Keratinocyte (primary cell): ENCODE measurements around the gene LCN2. TPM values are rescaled to one million over a fixed set of nuclear protein-coding genes. Genes with fewer than 3 reads are reported as not detected.

Experiments
- DNase-seq: peaks from one replicate; pipeline ENCODE4 v3.0.0-alpha.2; 2011; ENCODE audit warnings: low read depth, missing footprints, low spot score
- FAIRE-seq: peaks from 2 replicates; lab custom pipeline; 2011; peaks lifted over from hg19 to GRCh38; lab: Jason Lieb, UNC
- H2AFZ ChIP-seq: 2 replicates; pipeline ENCODE4 v1.6.0; 2012; ENCODE audit warnings: low read length, control low read depth, inconsistent platforms; ENCODE audit not compliant: control insufficient read depth
- H3K27ac ChIP-seq: 2 replicates; pipeline ENCODE4 v1.5.1; 2011; ENCODE audit warnings: low read length; ENCODE audit not compliant: control insufficient read depth, insufficient read depth
- H3K27me3 ChIP-seq: 3 replicates; pipeline ENCODE4 v1.6.0; 2011; ENCODE audit warnings: low read length; ENCODE audit not compliant: control insufficient read depth, insufficient read depth; ENCODE audit errors: extremely low read depth
- H3K36me3 ChIP-seq, 2 experiments: 2 replicates in 1 of 2; 3 replicates in 1 of 2; pipeline ENCODE4 v1.5.1; 2011; ENCODE audit warnings: low read length in 2 of 2, mild to moderate bottlenecking in 1 of 2; ENCODE audit not compliant: control insufficient read depth in 2 of 2, insufficient read depth in 2 of 2; ENCODE audit errors: extremely low read depth in 1 of 2
- H3K4me1 ChIP-seq: 3 replicates; pipeline ENCODE4 v1.5.1; 2011; ENCODE audit warnings: low read length; ENCODE audit not compliant: control insufficient read depth, insufficient read depth; ENCODE audit errors: extremely low read depth
- H3K4me2 ChIP-seq: 3 replicates; pipeline ENCODE4 v1.6.0; 2011; ENCODE audit warnings: low read depth, low read length; ENCODE audit not compliant: control insufficient read depth, insufficient read depth; ENCODE audit errors: extremely low read depth
- H3K4me3 ChIP-seq, 3 experiments: fragments of 200-600 bp in 1 of 3; sonication (generic) in 1 of 3; 2 replicates in 2 of 3; 3 replicates in 1 of 3; pipeline ENCODE4 v1.5.1; 2011 to 2016; ENCODE audit warnings: low read length in 3 of 3, mild to moderate bottlenecking in 3 of 3, control low read depth in 2 of 3, inconsistent platforms in 1 of 3, low read depth in 1 of 3, mixed read lengths in 1 of 3, mixed run types in 1 of 3, moderate library complexity in 1 of 3; ENCODE audit not compliant: control insufficient read depth in 2 of 3, insufficient read depth in 2 of 3; ENCODE audit errors: extremely low read depth in 1 of 3
- H3K79me2 ChIP-seq: 2 replicates; pipeline ENCODE4 v1.6.0; 2012; ENCODE audit warnings: low read length; ENCODE audit not compliant: control insufficient read depth, insufficient read depth
- H3K9ac ChIP-seq: 3 replicates; pipeline ENCODE4 v1.6.0; 2011; ENCODE audit warnings: low read length; ENCODE audit not compliant: control insufficient read depth, insufficient read depth; ENCODE audit errors: extremely low read depth
- H3K9me1 ChIP-seq: 3 replicates; pipeline ENCODE4 v1.6.0; 2011; ENCODE audit warnings: low read length; ENCODE audit not compliant: control insufficient read depth, insufficient read depth; ENCODE audit errors: extremely low read depth
- H3K9me3 ChIP-seq: 2 replicates; pipeline ENCODE4 v1.5.1; 2012; ENCODE audit warnings: low read depth, low read length; ENCODE audit not compliant: control insufficient read depth
- H4K20me1 ChIP-seq: 3 replicates; pipeline ENCODE4 v1.6.0; 2011; ENCODE audit warnings: low read length; ENCODE audit not compliant: control insufficient read depth, insufficient read depth; ENCODE audit errors: extremely low read depth
- EZH2 ChIP-seq: IDR thresholded peaks from one replicate; pipeline ENCODE4 v1.6.1; 2012; ENCODE audit warnings: inconsistent platforms, mild to moderate bottlenecking, low read length, moderate library complexity
- dilution Hi-C: fragments of 300-500 bp; cut with MboI; formaldehyde crosslinking; loops from one replicate; pipeline ENCODE4 v1.7.0; 2020; ENCODE audit warnings: low sequenced_read_pairs; ENCODE audit not compliant: extremely low pct_ligation_motif_present
- polyA plus RNA-seq, 5 experiments: library from polyadenylated mRNA; depleted of rRNA in 3 of 5; stranded (reverse) in 3 of 5; stranded (forward) in 1 of 5; unstranded in 1 of 5; fragments of >200 nt; gene quantifications; 1 replicate in 1 of 5; 2 replicates in 3 of 5; 3 replicates in 1 of 5; pipeline versions ENCODE4 v1.2.1 to v1.2.3, GENCODE V29; 2011 to 2012; ENCODE audit warnings: missing spikeins in 2 of 5, low read depth in 1 of 5, low replicate concordance in 1 of 5
- TF ChIP-seq, protein P1 (sequence below), 3 experiments: IDR thresholded peaks in 1 of 3; conservative IDR thresholded peaks in 1 of 3; optimal IDR thresholded peaks in 1 of 3; 2 replicates in 2 of 3; 3 replicates in 1 of 3; pipeline versions ENCODE3 to v1.5.1; 2011; ENCODE audit warnings: low read length in 3 of 3, mild to moderate bottlenecking in 3 of 3, moderate library complexity in 2 of 3, control low read depth in 1 of 3, inconsistent platforms in 1 of 3; ENCODE audit not compliant: insufficient read depth in 2 of 3; ENCODE audit errors: extremely low read depth in 1 of 3

LCN2 gene
- polyA plus RNA-seq, 1 donor (not counting 4 experiments of a cell fraction or from before 2014, with no cell fraction given), result 28.9 TPM

DNA sequence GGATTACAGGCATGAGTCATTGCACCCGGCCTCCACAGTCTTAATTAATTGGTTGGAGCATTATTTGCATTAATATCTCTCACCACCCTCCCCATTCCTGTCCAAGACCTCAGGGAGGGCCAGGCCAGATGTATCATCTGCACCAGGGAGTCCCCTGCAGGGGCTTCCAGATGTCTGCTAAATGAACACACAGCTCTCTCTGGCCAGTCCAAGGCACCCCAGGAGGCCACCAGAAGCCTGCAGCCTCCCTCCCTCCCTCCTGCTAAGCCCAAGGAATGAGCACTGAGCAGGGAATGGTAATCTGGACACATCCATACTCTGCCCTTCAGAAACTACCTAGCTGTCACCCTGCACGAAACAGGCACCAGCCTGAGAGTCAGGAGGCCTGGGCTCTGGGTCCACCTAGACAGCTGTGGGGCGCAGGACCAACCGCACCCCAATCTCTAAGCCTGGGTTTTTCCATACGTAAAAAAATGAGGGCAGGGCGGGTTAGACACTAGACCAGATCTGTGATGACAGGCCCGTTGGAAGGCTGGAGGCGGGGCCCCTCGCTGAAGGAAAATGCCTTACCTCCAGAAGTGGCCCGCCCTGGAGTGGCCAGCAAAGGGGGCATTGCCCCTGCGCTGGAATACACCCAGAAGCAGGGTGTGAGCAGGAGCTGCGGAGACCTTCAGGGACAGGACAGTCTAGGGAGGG, 33.8 kb downstream of the LCN2 start:
- Histone ChIP-seq H3K4me1 (peaks cover 9% of the 10 kb centered on the region), H3K4me2 (no peak overlapping the region), H3K27me3 (no peaks in the 10 kb centered on the region), H3K9me3 (peaks cover 2% of the 10 kb centered on the region), H3K79me2 (no peaks in the 10 kb centered on the region), H3K9me1 (no peaks in the 10 kb centered on the region), H3K27ac (no peak overlapping the region), H2AFZ (no peak overlapping the region), H3K4me3 (no peak overlapping the region), H4K20me1 (no peaks in the 10 kb centered on the region), H3K36me3 (peaks cover 36 to 43% of the 10 kb centered on the region in 2 experiments), H3K9ac (no peak overlapping the region)
- FAIRE-seq (no peak), DNase-seq (no peak)
- dilution Hi-C loops, result no loop called here
- TF ChIP-seq, protein P1, sequence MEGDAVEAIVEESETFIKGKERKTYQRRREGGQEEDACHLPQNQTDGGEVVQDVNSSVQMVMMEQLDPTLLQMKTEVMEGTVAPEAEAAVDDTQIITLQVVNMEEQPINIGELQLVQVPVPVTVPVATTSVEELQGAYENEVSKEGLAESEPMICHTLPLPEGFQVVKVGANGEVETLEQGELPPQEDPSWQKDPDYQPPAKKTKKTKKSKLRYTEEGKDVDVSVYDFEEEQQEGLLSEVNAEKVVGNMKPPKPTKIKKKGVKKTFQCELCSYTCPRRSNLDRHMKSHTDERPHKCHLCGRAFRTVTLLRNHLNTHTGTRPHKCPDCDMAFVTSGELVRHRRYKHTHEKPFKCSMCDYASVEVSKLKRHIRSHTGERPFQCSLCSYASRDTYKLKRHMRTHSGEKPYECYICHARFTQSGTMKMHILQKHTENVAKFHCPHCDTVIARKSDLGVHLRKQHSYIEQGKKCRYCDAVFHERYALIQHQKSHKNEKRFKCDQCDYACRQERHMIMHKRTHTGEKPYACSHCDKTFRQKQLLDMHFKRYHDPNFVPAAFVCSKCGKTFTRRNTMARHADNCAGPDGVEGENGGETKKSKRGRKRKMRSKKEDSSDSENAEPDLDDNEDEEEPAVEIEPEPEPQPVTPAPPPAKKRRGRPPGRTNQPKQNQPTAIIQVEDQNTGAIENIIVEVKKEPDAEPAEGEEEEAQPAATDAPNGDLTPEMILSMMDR (optimal IDR thresholded peaks at IDR 0.05 in 1 of 3, IDR thresholded peaks at IDR 0.05 in 1 of 3, conservative IDR thresholded peaks at IDR 0.05 in 1 of 3; ENCODE audit: extremely low read depth in 1 of 3, insufficient read depth in 2 of 3, low read length in 3 of 3), result no peak
- TF ChIP-seq EZH2, result no peak

DNA sequence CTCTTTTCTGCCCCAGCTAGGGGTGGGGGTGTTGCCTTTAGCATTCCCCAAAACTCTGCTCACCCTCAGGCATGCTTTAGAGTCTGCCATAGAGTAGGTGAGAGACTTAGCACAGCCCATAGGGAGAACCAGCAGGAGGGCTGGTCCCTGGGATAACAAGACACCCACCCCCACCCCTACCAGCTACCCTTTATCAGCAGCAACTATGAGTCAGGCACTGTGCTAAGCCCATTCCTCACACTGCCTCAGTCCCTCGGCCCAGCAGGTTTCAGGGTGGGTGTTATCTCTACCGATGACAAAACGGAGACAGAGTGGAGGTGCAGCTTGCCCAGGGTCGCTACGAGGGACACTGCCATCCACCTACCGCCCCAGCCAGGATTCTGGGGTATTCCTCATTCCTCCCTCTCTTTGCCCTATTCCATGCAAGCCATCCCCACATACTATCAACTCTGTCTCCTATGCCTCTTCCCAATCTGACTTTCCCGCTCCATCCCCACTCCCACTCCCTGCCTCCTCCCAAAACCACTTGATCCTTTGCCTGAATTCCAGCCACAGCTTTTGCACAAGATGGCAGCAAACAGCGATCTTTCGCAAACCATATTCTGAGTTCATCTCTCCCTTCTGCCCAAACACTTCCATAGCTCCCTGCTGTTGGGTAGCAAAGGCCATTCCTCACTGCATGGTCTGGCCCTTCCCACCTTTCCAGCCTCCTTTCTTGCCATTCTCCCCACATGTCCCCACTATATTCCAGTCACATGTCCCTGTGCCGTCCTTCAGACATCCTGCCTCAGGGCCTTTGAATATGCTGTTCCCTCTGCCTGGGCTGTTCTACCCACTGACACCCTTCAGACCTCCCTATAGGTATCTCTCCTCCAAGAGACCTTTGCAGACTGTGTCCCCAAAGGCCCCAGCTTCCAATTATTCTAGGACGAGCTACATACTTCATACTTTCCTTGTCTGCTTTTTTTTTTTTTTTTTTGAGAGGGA, 37.0 kb downstream of the LCN2 start:
- peaks cover 15% of the 10 kb centered on the region for H3K4me1 ChIP-seq
- DNase-seq (no peak), FAIRE-seq (no peak)
- no peak overlapping the region for H3K9ac ChIP-seq
- no peak overlapping the region for H3K4me2 ChIP-seq
- TF ChIP-seq, protein P1 (optimal IDR thresholded peaks at IDR 0.05 in 1 of 3, IDR thresholded peaks at IDR 0.05 in 1 of 3, conservative IDR thresholded peaks at IDR 0.05 in 1 of 3; ENCODE audit: extremely low read depth in 1 of 3, insufficient read depth in 2 of 3, low read length in 3 of 3), result no peak
- no peak for TF ChIP-seq EZH2
- H3K27ac ChIP-seq, result no peak overlapping the region
- peaks cover 13% of the 10 kb centered on the region for H3K79me2 ChIP-seq
- dilution Hi-C loops, result no loop called here
- no peak overlapping the region for H2AFZ ChIP-seq
- no peaks in the 10 kb centered on the region for H3K27me3 ChIP-seq
- peaks cover 25 to 26% of the 10 kb centered on the region in 2 experiments for H3K36me3 ChIP-seq
- no peak overlapping the region for H3K4me3 ChIP-seq
- H4K20me1 ChIP-seq, result no peaks in the 10 kb centered on the region
- no peaks in the 10 kb centered on the region for H3K9me1 ChIP-seq
- no peaks in the 10 kb centered on the region for H3K9me3 ChIP-seq
